HG03097 (cell line): Measurements from ENCODE around the gene WDR11.

Experiments used
- ATAC-seq: cut with Tn5 transposase; IDR thresholded peaks from one replicate; pipeline ENCODE4 v1.9.1; 2021; ENCODE audit not compliant: unreplicated experiment, low FRiP score

Gene WDR11

GRCh38 chr10:120944586-120945125, 93.5 kb downstream of the WDR11 start:
- ATAC-seq = no peak

- no peak for ATAC-seq
Measured at GRCh38 chr10:120945182-120945581, 94.0 kb downstream of the WDR11 start.

- ATAC-seq = no peak
Measured at GRCh38 chr10:120945801-120946302, 94.7 kb downstream of the WDR11 start.

- no peak for ATAC-seq
Measured at GRCh38 chr10:120946497-120946896, 95.3 kb downstream of the WDR11 start.

- ATAC-seq = peak; percentile 90
Measured at GRCh38 chr10:120948889-120949608, 97.9 kb downstream of the WDR11 start.

- ATAC-seq = no peak
Measured at GRCh38 chr10:120949609-120950031, 98.5 kb downstream of the WDR11 start.

GRCh38 chr10:120950051-120950561, 98.9 kb downstream of the WDR11 start:
- no peak for ATAC-seq

- ATAC-seq = no peak
Measured at GRCh38 chr10:120951288-120951687, 100.1 kb downstream of the WDR11 start.

GRCh38 chr10:120953897-120954296, 102.7 kb downstream of the WDR11 start:
- ATAC-seq = no peak
